ENCODE data around the gene ETV1.

Gene ETV1

GRCh38 chr7:13989126-13989948 is at the start of gene ETV1:
TSS of gene ETV1 (minus strand) at chr7:13989666. CDS start at chr7:13989052, 614 bp downstream.
- in situ Hi-C loops (cut with MboI; ENCODE audit: low sequenced_read_pairs): no loop called here

GRCh38 chr7:14024406-14024805 is 34.9 kb upstream of the ETV1 start:
- in situ Hi-C loops (cut with MboI; ENCODE audit: low sequenced_read_pairs): no loop called here

- in situ Hi-C loops (cut with MboI; ENCODE audit: low sequenced_read_pairs): no loop called here
Observed at GRCh38 chr7:14023838-14024237, 34.4 kb upstream of the ETV1 start.

DNA sequence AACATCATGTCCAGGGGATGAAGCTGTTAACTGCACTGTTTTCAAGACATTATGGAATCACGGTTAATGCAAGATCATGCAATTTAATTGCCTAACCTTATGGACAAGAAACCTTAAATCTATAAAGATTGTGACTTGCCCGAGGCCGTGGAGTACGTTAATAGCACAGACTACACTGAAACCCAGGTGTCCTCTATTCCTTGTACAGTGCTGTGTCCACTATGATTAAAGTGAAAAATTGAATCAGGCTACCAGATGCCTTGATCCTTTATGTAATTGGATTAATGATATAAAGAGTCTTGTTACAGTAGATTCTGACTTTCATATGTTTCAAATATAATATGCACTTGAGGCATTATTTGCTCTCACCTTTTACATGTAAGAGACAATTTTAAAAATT is 33.9 kb upstream of the ETV1 start:
- in situ Hi-C loops (cut with MboI; ENCODE audit: low sequenced_read_pairs): no loop called here

DNA sequence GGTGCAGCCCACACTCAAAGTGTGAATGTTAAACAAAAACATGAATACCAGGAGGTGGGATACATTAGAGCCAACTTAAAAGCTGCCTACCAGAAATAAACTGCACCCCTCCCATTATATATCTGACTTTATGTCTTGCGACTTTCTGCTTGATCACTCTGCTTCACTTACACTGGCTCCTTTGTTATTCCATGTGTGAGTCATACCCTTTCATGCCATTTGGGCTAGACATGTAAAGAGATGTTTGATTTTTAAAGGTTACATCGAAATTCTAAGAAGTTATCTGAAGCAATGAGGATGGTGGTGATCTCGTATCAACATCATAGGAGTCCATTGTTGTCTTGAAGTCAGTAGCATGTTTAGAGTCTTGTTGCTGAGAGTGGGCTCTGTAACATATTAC is 31.6 kb upstream of the ETV1 start:
- in situ Hi-C loops (cut with MboI; ENCODE audit: low sequenced_read_pairs): no loop called here

- in situ Hi-C loops (cut with MboI; ENCODE audit: low sequenced_read_pairs): no loop called here
Observed at GRCh38 chr7:14020339-14020900, 31.0 kb upstream of the ETV1 start.

- in situ Hi-C loops (cut with MboI; ENCODE audit: low sequenced_read_pairs): no loop called here
Observed at GRCh38 chr7:14018751-14019150, 29.3 kb upstream of the ETV1 start.

GRCh38 chr7:14016950-14017349 is 27.5 kb upstream of the ETV1 start:
- in situ Hi-C loops (cut with MboI; ENCODE audit: low sequenced_read_pairs): no loop called here

DNA sequence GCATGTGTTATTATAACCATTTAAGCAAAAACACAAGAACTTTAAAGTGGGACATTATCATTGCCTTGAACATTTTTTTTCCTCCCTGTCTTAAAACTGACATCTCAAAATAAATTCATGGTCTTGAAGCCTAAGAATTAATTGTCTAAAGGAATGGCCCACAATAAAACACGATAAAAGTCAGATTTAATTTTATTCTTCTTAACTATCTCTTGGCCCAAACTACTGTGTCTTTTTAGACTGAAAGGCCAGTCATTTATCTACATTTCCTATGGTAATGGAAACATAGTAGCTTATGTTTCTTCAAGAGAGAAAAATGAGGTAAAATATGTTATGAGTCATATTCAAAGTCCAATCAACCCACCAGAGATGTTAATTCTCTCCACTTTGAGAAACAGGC is 24.4 kb upstream of the ETV1 start:
- in situ Hi-C loops (cut with MboI; ENCODE audit: low sequenced_read_pairs): no loop called here

GRCh38 chr7:14009453-14010418 is 20.3 kb upstream of the ETV1 start:
- in situ Hi-C loops (cut with MboI; ENCODE audit: low sequenced_read_pairs): no loop called here

DNA sequence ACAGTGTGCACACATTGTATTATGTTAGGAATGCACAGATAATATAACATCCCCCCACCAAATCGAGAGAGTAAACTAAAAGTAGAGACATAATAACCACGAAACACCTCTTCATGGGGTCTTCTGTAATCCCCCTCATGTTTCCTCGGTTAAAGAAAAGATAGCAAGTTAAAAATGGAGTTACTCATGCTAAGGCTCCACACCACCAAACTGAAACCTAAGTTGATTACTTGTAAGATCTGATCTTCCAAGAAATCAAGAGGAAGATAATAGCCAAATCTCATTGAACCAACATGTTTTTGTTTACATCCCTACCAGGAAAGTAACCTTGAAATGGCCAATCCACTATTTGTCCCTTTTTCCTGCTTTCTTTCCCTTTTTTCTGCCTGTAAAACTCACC is 11.7 kb upstream of the ETV1 start:
- in situ Hi-C loops (cut with MboI; ENCODE audit: low sequenced_read_pairs): no loop called here

- in situ Hi-C loops (cut with MboI; ENCODE audit: low sequenced_read_pairs): no loop called here
Observed at GRCh38 chr7:14000247-14000646, 10.8 kb upstream of the ETV1 start.

DNA sequence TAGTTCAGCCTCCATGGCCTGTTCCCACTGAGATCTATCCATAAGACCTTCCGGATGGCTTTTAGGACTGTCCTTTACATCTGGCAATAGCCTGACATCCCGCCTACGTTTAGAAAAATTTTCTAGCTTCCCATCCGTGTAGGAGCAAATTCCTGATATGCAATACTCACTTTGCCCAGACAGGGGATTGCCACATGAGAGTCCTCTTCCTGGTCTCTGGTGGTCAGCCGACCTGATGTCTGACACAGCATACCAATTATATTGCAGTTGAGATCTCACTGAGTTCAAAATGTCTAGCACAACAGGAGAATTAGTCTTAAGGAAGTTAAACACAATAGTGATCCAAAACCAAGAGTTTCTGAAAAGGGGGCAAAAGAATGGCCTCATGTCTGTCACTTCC is 9.4 kb upstream of the ETV1 start:
- in situ Hi-C loops (cut with MboI; ENCODE audit: low sequenced_read_pairs): no loop called here

GRCh38 chr7:13992596-13992964 is 3.1 kb upstream of the ETV1 start:
- in situ Hi-C loops (cut with MboI; ENCODE audit: low sequenced_read_pairs): no loop called here

GRCh38 chr7:13991791-13992595 is 2.5 kb upstream of the ETV1 start:
- in situ Hi-C loops (cut with MboI; ENCODE audit: low sequenced_read_pairs): no loop called here

DNA sequence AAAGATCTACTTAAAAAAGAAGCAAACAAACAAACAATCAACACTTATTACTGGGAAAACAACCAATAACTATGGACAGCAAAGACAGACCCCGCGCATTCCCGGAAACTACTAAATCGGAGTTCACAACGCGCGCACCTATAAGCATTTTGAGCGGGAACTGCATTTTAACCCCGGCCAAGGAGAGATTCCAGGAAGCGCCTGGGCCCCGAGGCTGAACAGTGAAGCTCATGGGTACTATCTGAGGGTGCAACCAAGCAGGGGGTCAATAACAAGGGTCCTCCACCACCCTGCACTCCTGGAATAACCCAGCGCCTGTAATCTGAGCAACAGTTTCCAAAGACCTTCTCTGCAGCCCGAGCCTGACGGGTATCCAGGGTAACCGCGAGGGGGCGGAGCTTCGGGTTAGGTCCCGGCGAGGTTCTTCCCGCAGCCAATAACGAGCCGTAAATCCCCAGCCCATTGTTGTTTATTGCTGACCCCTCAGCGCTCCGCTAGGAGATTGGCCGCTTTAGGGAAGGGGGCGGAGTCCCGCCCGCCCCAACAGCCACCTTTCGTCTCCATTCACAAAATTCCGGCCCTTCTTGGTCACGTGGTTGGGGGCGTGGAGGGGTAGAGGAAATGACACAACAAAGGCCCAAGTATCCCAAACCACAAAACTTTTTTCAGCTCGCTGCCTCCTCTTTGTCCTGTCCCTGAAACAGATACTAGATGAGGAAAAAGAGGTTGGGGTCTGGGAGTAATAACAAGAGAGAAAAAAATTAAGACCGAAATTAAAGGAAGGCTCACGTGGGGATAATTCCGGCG is 1.7 kb upstream of the ETV1 start:
- in situ Hi-C loops (cut with MboI; ENCODE audit: low sequenced_read_pairs): no loop called here

DNA sequence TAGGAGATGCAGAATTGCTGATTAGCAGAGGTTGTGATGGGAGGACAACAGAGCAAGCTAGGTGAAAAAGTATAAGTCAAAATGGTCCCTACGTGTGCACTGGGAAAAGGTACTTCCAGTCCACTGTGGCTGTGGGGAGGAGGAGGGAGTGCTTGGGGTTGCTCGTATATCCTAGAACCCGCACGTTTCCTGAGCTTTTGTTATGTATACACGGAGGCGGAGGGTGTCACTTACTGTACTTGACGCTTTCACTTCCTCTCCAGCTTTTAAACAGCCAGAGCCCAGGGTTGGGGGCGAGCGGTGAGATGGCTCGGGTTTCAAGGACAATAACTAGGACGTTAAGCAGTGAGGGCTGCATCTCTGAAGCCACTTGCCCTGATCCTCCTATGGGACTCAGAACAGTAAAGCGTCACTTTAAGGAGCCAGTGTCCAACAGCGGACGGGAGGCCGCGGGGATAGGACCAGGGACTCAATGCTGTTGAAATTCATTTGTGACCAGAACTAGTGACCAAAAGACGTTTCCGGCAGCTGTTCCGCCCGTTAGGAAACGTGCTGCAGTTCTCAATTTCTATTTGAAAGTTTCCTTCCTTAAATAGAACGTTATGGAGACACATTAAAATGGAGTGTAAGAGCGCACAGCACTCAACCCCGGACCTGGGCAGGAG is 985 bp upstream of the ETV1 start:
- in situ Hi-C loops (cut with MboI; ENCODE audit: low sequenced_read_pairs): no loop called here

GRCh38 chr7:13989949-13990305 is 461 bp upstream of the ETV1 start:
- in situ Hi-C loops (cut with MboI; ENCODE audit: low sequenced_read_pairs): no loop called here

DNA sequence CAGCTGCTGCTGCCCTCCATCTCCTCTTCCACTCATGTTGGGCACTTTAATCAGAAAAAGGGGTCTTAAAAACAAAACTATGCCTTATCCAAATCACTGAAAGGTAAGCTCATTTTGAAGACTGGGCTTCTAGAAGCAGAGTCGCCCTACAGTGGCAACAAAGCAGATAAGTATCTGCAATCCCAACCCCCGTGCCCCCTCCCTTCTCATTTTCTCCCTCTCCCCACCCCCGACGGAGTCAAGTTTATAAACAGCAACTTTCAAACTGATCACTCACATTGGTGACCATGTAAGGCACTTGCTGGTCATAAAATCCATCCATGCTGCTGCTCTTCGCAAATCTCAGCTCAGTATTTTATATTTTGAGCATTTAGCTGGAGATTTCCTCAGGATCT is 738 bp downstream of the ETV1 start:
- in situ Hi-C loops (cut with MboI; ENCODE audit: low sequenced_read_pairs): no loop called here

- in situ Hi-C loops (cut with MboI; ENCODE audit: low sequenced_read_pairs): no loop called here
Observed at GRCh38 chr7:13988065-13988464, 1.4 kb downstream of the ETV1 start.
